ENCODE results near the gene TMEM51. TPM values are rescaled to one million over a fixed set of nuclear protein-coding genes. Genes with fewer than 3 reads are reported as not detected.

TMEM51 gene
- total and polyA plus RNA-seq, 9 of the 15 experiments (the other 6 are each of a cell fraction or from before 2014, with no cell fraction given) = 0.06 to 1.4 (median 0.58) TPM

DNA sequence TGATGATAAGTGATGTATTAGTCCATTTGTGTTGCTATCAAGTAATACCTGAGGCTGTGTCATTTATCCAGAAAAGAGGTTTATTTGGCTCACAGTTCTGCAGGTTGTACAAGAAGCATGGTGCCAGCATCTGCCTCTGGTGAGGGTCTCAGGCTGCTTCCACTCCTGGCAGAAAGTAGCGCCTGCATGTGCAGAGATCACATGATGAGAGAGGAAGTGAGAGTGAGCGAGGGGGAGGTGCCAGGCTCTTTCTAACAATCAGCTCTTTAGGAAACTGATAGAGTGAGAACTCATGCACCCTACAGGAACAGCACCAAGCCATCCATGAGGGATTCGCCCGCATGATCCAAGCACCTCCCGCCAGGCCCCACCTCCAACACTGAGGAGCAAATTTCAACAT, 91.3 kb downstream of the TMEM51 start:
- H3K79me2 ChIP-seq (ENCODE audit: control insufficient read depth, insufficient read depth, low read length) = no peaks in the 10 kb centered on the region
- ATAC-seq = no peak
- H3K9ac ChIP-seq (ENCODE audit: insufficient read depth in 1 of 2, low read depth in 2 of 2, low read length in 2 of 2) = no peak overlapping the region
- no peak overlapping the region for H3K4me2 ChIP-seq (ENCODE audit: insufficient read depth, low read length)
- H3K27me3 ChIP-seq (ENCODE audit: control insufficient read depth in 2 of 2, insufficient read depth in 2 of 2, low read length in 2 of 2) = peaks cover 22 to 46% of the 10 kb centered on the region in 2 experiments; a peak in 4 of 5 replicates
- H3K9me3 ChIP-seq (replicated peaks; ENCODE audit: control insufficient read depth, insufficient read depth, low read depth, low read length) = no peaks in the 10 kb centered on the region
- H3K9me1 ChIP-seq (ENCODE audit: control insufficient read depth, insufficient read depth, low read length) = no peaks in the 10 kb centered on the region
- no peak overlapping the region for H3K27ac ChIP-seq (ENCODE audit: extremely low read depth, low read depth, low read length)
- H2AFZ ChIP-seq (ENCODE audit: low read depth, low read length) = no peak overlapping the region
- no peaks in the 10 kb centered on the region for H4K20me1 ChIP-seq (replicated peaks; ENCODE audit: control insufficient read depth, insufficient read depth, low read length)
- no peaks in the 10 kb centered on the region for H3K36me3 ChIP-seq (ENCODE audit: control insufficient read depth, insufficient read depth, low read length)
- POLR2A ChIA-PET = interaction anchor here (1.3 kb wide), 1 partner anchor 11 kb away, joined by 3 read pairs; no protein-coding TSS in a partner anchor
- BruUV-seq (replicated peaks) = no TSS peak
- FAIRE-seq = no peak
- TF ChIP-seq DDX20 (tag; IDR thresholded peaks at IDR 0.05; ENCODE audit: low read depth) (no peak), SPI1 (IDR thresholded peaks at IDR 0.05; ENCODE audit: borderline replicate concordance, low read depth, low read length) (peak; percentile 51; the same call in 1 of the 2 replicates), BHLHE40 (IDR thresholded peaks at IDR 0.05; ENCODE audit: low read length) (peak; percentile 45; the same call in 1 of the 2 replicates), ZNF766 (CRISPR knock-in tag; conservative IDR thresholded peaks at IDR 0.05) (peak; percentile 99), BCL6 (CRISPR knock-in tag; IDR thresholded peaks at IDR 0.05) (peak; percentile 76; the same call in 1 of the 2 replicates), STAT5B (CRISPR knock-in tag; IDR thresholded peaks at IDR 0.05) (no peak), L3MBTL2 (IDR thresholded peaks at IDR 0.05) (peak; percentile 27; the same call in 1 of the 2 replicates), RAD51 (IDR thresholded peaks at IDR 0.05; ENCODE audit: borderline replicate concordance, low read depth) (peak; percentile 48; the same call in 1 of the 2 replicates)
- TF ChIP-seq, protein P1, sequence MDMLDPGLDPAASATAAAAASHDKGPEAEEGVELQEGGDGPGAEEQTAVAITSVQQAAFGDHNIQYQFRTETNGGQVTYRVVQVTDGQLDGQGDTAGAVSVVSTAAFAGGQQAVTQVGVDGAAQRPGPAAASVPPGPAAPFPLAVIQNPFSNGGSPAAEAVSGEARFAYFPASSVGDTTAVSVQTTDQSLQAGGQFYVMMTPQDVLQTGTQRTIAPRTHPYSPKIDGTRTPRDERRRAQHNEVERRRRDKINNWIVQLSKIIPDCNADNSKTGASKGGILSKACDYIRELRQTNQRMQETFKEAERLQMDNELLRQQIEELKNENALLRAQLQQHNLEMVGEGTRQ (CRISPR knock-in tag; IDR thresholded peaks at IDR 0.05) = peak; percentile 64
- TF ChIP-seq, protein P2, sequence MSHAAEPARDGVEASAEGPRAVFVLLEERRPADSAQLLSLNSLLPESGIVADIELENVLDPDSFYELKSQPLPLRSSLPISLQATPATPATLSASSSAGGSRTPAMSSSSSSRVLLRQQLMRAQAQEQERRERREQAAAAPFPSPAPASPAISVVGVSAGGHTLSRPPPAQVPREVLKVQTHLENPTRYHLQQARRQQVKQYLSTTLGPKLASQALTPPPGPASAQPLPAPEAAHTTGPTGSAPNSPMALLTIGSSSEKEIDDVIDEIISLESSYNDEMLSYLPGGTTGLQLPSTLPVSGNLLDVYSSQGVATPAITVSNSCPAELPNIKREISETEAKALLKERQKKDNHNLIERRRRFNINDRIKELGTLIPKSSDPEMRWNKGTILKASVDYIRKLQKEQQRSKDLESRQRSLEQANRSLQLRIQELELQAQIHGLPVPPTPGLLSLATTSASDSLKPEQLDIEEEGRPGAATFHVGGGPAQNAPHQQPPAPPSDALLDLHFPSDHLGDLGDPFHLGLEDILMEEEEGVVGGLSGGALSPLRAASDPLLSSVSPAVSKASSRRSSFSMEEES (CRISPR knock-in tag; IDR thresholded peaks at IDR 0.05) = peak; percentile 65
- DNase-seq (ENCODE audit: extremely low read depth in 1 of 4, low spot score in 3 of 4) = no peak
- H3K4me1 ChIP-seq (replicated peaks in 1 of 2; ENCODE audit: control insufficient read depth in 2 of 2, insufficient read depth in 2 of 2, low read length in 2 of 2) = peaks cover 0 to 8% of the 10 kb centered on the region in 2 experiments; a peak in 3 of 5 replicates
- H3K4me3 ChIP-seq = no peak overlapping the region
- intact Hi-C loops (cut with micrococcal nuclease) (no loop called here), in situ Hi-C loops (cut with MboI) (no loop called here)
- CTCF ChIA-PET (ENCODE audit: low intra/inter-chr PET ratio) = no interaction called here
- WGBS (ENCODE audit: insufficient coverage, low coverage, missing lambda C conversion rate) = 9% methylated on average over 5 of the region's 5 CpGs
